ENCODE results near the gene RGS6.

RGS6 gene

DNA sequence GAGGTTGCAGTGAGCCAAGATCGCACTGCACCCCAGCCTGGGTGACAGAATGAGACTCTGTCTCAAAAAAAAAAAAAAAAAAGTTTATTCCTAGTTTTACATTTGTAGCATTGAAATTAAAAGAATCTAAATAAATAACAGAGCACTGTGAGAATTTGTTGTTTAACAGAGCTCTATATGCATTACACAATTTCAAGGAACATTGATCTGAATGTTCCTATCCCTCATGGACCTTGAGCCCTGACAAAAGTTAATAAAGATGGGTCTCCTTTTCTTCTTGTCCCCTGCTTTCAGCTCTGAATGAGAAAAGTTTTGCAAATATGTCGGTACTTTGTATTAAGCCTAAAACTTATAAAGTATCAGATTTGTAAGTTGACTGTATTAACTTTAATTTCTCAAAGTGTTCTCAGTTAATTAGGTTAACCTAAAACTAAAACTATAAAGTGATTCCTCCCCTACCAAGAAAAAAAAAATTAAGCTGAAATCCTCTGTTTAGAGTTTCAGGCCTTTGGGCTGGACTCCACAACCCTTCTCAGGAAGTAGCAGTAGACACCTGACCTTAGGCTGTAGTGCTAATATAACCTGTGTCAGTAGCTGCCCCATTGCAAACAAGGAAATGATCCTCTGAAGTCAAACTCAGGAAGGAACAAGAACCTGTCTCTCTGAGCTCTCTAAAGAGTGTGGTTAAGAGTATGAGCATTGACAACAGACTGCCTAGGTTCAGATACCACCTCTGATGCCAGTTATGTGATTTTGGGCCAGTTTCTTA lies 484.0 kb downstream of the RGS6 start:
- no peak for DNase-seq

- no peak for DNase-seq
Observed at GRCh38 chr14:72416892-72417291, 484.7 kb downstream of the RGS6 start.

DNA sequence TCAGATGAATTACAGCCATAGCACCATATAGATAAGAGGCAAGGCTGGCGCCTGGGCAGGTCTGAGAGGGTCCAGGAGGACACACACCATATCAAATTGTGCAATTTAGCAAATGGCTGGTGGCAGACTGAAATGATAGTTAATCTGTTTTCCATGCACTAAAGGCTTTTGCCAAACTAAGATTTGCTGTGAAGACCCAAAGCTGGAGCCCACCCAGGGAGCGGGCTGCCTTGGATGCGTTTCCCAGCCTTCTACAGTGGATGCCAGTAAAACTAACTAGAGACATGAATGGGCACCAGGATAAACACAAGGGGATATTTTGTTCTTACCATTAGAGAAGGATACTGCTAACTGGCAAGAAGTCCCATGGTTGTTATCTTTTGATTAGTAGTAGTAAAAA lies 486.6 kb downstream of the RGS6 start:
- no peak for DNase-seq

GRCh38 chr14:72419226-72419775 lies 487.1 kb downstream of the RGS6 start:
- no peak for DNase-seq

- peak; percentile 60 for DNase-seq
Observed at GRCh38 chr14:72420749-72421474, 488.7 kb downstream of the RGS6 start.

GRCh38 chr14:72423957-72424356 lies 491.7 kb downstream of the RGS6 start:
- DNase-seq, result no peak

GRCh38 chr14:72430457-72430856 lies 498.2 kb downstream of the RGS6 start:
- no peak for DNase-seq

DNA sequence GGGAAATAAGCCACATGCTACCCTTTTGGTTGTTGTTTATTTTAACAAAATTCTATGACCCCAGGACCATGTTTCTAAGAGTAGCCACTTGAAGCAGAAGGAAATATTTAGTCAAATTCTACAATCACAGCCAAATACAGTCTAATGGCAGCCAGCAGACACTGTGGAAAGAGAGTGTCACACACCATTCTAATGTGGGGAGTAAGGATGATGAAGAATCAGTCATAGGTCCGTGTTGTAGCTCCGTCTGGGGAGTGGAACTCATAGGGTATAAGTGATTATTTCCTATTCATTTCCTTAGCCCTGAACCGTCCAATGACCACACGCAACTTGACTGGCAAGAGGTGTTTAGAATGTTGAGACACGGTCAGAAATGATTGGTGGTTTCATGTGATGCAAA lies 500.5 kb downstream of the RGS6 start:
- no peak for DNase-seq

- DNase-seq, result no peak
Observed at GRCh38 chr14:72433511-72433910, 501.3 kb downstream of the RGS6 start.

GRCh38 chr14:72434856-72435255 lies 502.6 kb downstream of the RGS6 start:
- no peak for DNase-seq

- DNase-seq, result no peak
Observed at GRCh38 chr14:72439707-72440106, 507.5 kb downstream of the RGS6 start.

- DNase-seq, result no peak
Observed at GRCh38 chr14:72443256-72443655, 511.0 kb downstream of the RGS6 start.

GRCh38 chr14:72443991-72444441 lies 511.8 kb downstream of the RGS6 start:
- peak; percentile 29 for DNase-seq

- no peak for DNase-seq
Observed at GRCh38 chr14:72444701-72445100, 512.5 kb downstream of the RGS6 start.

GRCh38 chr14:72448212-72448611 lies 516.0 kb downstream of the RGS6 start:
- DNase-seq, result no peak

- no peak for DNase-seq
Observed at GRCh38 chr14:72450473-72451044, 518.3 kb downstream of the RGS6 start.

DNA sequence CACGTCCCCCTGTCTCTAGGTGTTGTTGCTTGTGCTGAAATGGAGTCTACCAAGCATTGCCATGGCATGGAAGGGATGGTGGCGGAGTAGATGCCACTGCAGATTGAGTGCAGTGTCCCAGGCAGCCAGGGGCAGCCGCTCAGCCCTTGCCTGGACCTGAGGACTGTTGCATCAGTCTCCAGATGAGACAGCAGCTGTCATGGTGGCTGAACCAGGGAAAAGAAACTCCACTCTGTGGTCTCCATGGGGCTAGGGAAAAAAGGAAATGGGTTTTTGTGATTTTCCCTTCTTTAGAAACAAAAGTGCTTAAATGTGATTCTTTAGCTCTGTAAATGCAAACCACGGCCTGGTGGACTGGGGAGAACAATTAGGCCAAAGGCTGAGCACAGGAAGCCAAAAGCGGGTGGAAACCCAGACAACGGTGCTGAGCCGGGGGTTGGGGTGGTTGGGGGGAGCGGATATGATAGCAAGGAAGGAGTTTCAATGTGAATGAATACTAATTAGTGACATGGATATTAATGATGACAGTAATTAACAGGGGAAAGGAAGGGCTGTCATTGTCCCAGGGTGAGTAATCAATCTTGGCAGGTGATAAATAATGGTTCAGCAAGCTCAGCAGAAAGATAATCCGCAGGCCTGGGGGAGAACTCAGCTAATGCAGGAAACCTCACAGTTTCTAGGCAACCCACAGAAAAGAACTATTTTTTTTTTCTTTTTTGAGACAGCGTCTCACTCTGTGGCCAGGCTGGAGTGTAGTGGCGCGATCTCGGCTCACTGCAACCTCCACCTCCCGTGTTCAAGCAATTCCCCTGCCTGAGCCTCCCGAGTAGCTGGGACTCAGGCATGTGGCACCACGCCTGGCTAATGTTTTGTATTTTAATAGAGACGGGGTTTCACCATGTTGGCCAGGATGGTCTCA lies 519.1 kb downstream of the RGS6 start:
- peak; percentile 55 for DNase-seq

GRCh38 chr14:72452774-72453173 lies 520.5 kb downstream of the RGS6 start:
- DNase-seq, result no peak

- DNase-seq, result no peak
Observed at GRCh38 chr14:72454388-72455160, 522.3 kb downstream of the RGS6 start.

GRCh38 chr14:72457641-72458040 lies 525.4 kb downstream of the RGS6 start:
- no peak for DNase-seq

DNA sequence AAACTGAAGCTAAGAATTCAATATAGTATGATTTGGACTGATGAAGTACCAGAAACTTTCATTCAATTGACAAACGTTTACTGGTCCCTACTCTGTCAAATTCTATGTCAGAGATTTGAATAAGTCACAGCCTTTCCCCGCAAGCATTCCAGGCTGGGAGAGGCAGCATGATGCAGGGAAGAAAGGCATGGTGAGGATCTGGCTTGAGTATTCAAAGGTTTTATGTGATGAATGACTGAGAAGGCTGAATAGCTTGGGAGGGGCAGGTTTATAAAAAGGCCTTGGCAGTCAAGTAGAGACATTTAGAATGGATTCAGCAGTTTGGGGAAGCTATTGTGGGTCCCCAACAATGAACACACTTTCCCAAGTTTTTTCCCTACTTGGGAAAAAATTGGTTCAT lies 529.8 kb downstream of the RGS6 start:
- DNase-seq, result no peak

All from CD4-positive, alpha-beta T cell treated with Interleukin-6 for 4 hours (primary cell).